GM19397 (cell line): ENCODE measurements around the gene FRMD4A.
"Not testable (repeated sequence)": the region's sequence is repeated elsewhere in the genome, so short reads cannot be mapped to it uniquely, and the experiment has no call there.

ENCODE experiments used
- ATAC-seq: cut with Tn5 transposase; IDR thresholded peaks from one replicate; pipeline ENCODE4 v1.9.1; 2021; ENCODE audit warnings: mild to moderate bottlenecking, moderate library complexity; ENCODE audit not compliant: unreplicated experiment

Gene FRMD4A

GRCh38 chr10:13773496-13774170 lies 557.1 kb downstream of the FRMD4A start:
- no peak for ATAC-seq

GRCh38 chr10:13773043-13773442 lies 557.7 kb downstream of the FRMD4A start:
- ATAC-seq: no peak

- no peak for ATAC-seq
Observed at GRCh38 chr10:13771992-13772391, 558.7 kb downstream of the FRMD4A start.

- no peak for ATAC-seq
Observed at GRCh38 chr10:13770760-13771493, 559.8 kb downstream of the FRMD4A start.

GRCh38 chr10:13769946-13770345 lies 560.8 kb downstream of the FRMD4A start:
- no peak for ATAC-seq

- no peak for ATAC-seq
Observed at GRCh38 chr10:13767676-13768178, 563.0 kb downstream of the FRMD4A start.

GRCh38 chr10:13767148-13767547 lies 563.6 kb downstream of the FRMD4A start:
- not testable (repeated sequence) for ATAC-seq

- no peak for ATAC-seq
Observed at GRCh38 chr10:13765641-13766341, 564.9 kb downstream of the FRMD4A start.

- no peak for ATAC-seq
Observed at GRCh38 chr10:13761490-13762091, 569.1 kb downstream of the FRMD4A start.

- no peak for ATAC-seq
Observed at GRCh38 chr10:13759168-13759567, 571.6 kb downstream of the FRMD4A start.

- ATAC-seq: no peak
Observed at GRCh38 chr10:13758756-13759155, 572.0 kb downstream of the FRMD4A start.

GRCh38 chr10:13758312-13758711 lies 572.4 kb downstream of the FRMD4A start:
- ATAC-seq: no peak

GRCh38 chr10:13754277-13754676 lies 576.4 kb downstream of the FRMD4A start:
- no peak for ATAC-seq

- ATAC-seq: no peak
Observed at GRCh38 chr10:13751191-13751764, 579.4 kb downstream of the FRMD4A start.

GRCh38 chr10:13750299-13751190 lies 580.2 kb downstream of the FRMD4A start:
- no peak for ATAC-seq

- no peak for ATAC-seq
Observed at GRCh38 chr10:13745271-13745670, 585.5 kb downstream of the FRMD4A start.

GRCh38 chr10:13743963-13744362 lies 586.8 kb downstream of the FRMD4A start:
- ATAC-seq: no peak

GRCh38 chr10:13743101-13743693 lies 587.5 kb downstream of the FRMD4A start:
- no peak for ATAC-seq

- ATAC-seq: no peak
Observed at GRCh38 chr10:13741438-13741837, 589.3 kb downstream of the FRMD4A start.
